ENCODE data around the gene SERPING1.

SERPING1 gene

DNA sequence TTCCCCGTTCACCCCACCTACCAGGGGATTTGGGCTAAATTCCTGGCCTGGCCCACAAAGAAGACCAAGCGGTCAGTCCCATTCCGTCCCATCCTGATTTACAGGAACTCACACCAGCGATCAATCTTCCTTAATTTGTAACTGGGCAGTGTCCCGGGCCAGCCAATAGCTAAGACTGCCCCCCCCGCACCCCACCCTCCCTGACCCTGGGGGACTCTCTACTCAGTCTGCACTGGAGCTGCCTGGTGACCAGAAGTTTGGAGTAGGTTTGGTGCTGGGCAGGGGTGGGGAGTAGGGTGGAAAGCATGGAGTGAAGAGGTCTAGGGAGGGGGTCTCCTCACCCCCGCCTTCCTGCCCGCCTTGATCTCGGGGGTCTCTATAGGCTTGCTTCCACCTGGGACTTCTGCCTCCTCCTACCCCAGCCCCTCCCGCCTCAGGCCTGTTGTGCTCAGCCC lies at the start of gene SERPING1:
SERPING1 (plus strand) TSS at position 225 of the 455 bp plus-strand sequence. CDS start 586 bp downstream, outside the sequence.
- no peak for DNase-seq (ENCODE audit: low read depth in 3 of 3, low spot score in 1 of 3)

DNA sequence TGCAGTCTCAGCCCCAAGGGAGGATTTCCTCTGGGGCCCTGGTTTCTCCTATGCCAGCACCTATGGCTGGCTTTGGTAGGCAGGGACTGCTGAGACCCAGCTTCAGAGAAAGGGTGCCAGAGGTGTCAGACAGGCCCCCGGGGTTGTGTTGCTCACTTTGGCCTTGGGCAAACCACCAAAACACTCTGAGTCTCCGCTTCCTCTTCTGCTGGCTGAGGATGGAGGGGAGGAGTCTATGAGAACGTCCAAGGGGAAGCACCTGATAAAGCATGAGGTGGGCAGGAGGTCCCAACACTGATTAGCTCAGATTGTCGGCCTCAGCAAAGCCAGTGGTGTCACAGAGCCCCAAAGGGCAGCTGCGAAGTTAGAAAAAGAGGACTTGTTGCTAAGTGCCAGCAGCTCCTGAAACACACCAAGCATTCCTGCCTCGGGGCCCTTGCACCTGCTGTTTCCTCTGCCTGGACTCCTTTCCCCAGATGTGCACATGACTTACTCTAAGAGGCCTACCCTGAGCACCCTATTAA lies 49.6 kb upstream of the SERPING1 start:
- DNase-seq (ENCODE audit: low read depth in 3 of 3, low spot score in 1 of 3), result no peak

DNA sequence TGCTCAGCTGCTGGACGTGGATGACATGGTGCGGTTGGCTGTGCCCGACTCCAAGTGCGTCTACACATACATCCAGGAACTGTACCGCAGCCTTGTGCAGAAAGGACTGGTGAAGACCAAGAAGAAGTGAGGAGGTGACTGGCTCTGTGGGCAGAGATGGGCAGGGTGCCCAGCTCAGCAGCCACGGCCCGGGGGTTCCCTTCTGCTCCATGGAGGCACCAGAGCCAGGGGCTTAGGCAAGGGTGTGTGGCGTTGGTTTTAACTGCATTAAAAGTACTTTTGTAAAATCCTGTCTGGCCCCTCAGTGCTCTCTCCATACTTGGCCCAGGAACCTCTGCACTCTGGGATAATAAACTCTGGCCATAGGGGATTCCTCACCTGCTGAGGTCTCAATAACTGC lies 47.5 kb upstream of the SERPING1 start:
- no peak for DNase-seq (ENCODE audit: low read depth in 3 of 3, low spot score in 1 of 3)

DNA sequence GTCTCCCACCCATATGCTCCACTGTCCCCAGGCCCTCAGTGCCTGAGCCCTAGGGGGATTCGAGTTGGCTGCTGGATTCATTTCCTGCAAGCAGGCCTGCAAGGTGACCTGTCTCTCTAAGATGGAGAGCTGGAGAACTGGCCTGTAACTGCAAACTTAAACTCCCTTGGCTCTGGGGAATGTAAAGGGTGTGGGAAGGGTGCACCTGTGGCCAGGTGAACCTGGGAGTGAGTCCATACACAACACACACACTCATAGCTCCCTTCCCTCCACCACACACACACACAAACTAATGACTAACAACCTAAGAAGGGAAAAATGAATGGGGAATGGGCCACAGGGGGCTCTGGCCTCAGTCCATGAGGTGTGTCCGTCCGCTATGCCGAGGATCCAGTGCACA lies 45.5 kb upstream of the SERPING1 start:
- DNase-seq (ENCODE audit: low read depth in 3 of 3, low spot score in 1 of 3), result no peak

DNA sequence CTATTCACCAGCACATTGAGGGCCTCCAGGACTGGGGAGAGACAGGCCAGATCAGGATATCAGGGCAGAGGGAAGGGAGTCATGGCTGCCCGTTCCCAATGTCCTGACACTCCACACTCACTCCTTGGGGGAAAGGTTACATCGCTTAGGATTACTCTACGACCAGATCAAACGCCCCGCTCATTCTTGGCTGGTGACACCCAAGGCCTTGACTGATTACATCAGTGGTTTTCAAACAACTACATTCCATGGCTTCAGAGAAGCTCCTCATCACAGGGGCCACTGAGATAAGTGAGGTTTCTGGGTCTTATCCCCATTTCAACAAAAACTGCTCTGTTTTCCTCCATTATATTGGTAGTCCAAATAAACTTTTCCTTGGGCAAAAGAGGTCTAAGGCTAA lies 45.0 kb upstream of the SERPING1 start:
- DNase-seq (ENCODE audit: low read depth in 3 of 3, low spot score in 1 of 3), result no peak

DNA sequence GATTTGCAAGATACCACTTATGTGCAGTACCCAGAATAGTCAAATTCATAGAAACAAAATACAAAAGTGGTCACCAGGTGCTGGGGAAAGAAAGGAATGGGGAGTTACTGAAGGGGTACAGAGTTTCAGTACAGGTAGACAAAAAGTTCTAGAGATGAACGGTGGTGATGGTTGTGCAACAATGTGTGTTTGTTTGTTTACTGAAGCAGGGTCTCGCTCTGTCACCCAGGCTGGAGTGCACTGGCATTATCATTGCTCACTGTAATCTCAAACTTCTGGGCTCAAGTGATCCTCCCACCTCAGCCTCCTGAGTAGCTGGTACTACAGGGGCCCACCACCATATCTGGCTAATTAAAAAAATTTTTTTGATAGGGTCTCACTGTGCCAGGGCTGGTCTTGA lies 42.1 kb upstream of the SERPING1 start:
- DNase-seq (ENCODE audit: low read depth in 3 of 3, low spot score in 1 of 3), result no peak

DNA sequence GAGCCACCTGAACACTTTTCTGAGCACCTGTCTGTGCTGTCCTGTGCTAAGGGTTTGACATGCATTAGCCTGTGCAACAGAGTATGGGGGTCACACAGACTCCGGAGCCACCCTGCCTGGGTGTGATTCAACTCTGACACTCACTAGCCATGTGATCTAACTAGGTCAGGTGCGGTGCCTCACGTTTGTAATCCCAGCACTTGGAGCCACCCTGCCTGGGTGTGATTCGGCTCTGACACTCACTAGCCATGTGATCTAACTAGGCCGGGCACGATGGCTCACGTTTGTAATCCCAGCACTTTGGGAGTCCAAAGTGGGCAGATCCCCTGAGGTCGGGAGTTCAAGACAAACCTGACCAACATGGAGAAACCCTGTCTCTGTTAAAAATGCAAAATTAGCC lies 41.4 kb upstream of the SERPING1 start:
- DNase-seq (ENCODE audit: low read depth in 3 of 3, low spot score in 1 of 3), result no peak

DNA sequence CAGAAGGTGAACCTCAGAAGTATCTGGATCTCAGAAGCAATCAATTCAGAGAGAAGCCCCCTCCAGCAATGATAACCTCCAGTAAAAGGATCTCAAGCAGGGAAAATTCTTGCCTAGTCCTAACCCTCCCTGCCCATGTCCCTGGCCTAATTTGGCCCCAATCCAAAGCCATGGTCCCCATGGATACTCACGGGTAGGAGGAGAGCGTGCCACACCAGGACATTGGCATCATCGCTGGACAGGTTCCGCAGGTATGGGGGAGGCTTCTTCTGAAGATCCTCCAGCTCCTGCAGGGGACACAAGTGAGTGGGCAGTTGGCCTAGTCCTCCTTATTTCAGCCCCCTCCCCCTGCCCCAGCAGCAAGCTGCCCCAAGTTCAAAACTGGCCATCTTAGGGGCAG lies 37.3 kb upstream of the SERPING1 start:
- DNase-seq (ENCODE audit: low read depth in 3 of 3, low spot score in 1 of 3), result no peak

DNA sequence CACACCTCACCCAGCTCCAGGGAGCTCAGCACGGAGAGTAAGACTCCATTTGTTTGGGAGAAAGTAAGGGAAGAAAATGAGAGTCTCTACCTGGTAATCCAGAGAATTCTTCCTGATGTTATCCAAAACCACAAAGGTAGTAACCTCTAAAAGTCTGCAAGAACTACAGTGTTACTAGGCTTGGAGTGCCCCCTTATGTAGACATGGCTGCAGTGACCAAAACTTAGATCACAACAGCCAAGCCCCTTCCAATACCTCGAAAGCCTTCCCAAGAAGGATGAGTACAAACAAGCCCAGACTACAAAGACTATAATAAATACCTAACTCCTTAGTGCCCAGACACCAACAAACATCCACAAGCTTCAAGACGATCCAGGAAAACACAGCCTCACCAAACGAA lies 34.9 kb upstream of the SERPING1 start:
- DNase-seq (ENCODE audit: low read depth in 3 of 3, low spot score in 1 of 3), result no peak

DNA sequence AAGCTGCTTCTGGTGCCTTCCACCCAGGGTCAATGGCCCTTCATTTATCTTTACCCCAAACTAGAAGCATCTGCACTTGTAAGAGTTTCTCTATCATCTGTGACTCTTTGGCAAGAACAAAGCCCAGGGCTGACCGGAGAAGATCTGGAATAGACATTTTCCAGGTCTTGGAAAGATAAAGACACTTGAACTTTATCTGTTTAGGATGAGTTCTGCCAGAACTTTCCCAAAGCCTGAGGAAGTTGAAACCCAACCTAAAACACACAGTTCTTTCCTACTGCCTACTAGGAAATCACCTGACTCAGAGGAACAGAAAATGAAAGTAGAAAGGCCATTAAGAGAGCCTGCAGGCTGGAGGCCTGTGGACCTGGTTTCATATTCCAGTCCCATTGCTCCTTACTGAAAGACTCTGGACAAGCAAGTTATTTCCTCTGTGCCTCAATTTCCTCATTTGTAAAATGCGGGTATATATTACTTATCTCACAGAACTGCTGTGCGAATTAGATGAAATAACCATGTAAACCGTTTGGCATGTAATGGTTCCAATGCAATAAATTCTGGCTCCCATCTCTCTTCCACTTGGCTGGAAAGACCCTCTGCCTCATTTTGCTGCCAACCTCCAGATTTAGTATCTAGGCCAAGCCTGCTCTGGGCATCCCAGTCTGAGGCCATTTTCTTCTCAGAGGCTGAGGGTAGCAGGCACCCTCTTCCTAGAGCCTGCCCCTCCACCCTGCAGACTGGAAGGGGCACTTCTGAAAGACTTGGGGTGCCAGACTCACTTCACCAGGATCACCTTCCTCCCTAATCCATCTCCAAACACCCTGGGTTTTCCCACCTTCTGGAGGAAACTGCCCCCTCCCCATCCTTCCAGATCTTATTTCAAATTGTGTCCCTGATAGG lies 31.2 kb upstream of the SERPING1 start:
- no peak for DNase-seq (ENCODE audit: low read depth in 3 of 3, low spot score in 1 of 3)

DNA sequence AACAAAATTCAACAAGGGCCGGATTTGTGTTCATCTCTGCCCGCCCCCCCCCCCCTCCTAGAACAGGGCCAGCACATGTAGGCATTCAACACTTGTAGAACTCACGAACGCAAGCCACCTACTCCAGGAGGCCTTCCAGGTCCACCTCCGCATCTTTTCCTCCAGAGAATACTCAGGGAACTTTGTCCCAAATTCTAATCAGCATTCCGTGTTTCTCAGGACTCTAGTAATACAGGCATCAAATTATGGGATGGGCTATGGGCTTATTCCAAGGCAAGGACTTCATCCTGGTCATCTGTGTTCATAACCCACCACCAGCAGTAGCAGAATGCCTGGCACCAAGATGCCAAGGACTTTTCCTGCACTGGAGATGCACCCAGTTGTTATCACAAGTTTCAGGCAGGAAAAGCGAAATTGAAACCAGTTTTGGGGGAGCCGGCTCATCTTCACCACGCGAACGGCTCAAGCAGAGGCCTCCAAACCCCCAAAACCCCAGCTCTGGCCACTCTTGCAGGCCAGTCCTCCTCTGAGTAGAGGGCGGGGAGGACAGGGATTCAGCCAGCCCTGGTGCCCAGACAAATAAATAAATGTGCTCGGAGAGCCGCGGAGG lies 30.5 kb upstream of the SERPING1 start:
- no peak for DNase-seq (ENCODE audit: low read depth in 3 of 3, low spot score in 1 of 3)

DNA sequence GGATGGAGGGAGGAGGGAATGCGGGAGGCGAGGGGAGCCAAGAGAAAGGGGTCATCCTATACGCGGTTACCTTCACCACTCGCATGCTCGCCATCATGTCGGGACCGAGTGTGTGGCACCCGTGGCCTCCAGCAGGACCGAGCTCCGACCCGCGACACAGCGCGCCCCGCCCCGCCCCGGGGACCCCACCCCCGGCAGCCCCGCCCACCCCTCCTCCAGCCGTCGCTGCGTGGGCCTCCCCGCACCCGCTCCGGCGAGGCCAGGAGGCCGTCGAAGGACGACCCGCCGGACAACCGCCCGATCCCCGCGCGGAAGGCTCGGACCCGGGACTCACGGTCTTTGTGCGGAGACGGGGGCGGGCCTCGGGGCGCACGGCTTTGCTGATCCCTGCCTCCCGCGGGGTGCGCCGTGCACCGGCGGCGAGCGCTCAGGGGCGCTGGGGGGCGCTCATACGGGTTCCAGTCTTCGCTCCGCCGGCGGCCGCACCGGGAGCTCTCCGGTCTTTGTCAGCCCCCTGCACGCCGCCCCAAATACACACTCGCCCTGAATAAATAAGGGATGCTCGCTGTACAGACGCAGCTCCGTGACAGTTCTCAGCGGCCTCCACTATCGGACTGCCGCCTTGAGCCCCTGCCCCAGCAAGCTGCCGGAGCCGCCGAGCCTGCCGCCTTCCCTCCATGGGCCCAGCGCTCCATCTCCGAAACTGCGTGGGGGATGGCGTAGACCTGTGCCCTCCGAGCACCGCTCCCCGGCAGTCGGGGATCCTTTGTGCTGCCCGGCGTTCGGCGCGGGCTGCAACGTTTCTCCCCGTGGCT lies 29.8 kb upstream of the SERPING1 start, which contains the start of gene UBE2L6:
UBE2L6 (minus strand) TSS at position 158 of the 815 bp plus-strand sequence; CDS start at position 97, 61 bp downstream.
- DNase-seq (ENCODE audit: low read depth in 3 of 3, low spot score in 1 of 3), result peak; percentile 38 to 58 (median 49)

DNA sequence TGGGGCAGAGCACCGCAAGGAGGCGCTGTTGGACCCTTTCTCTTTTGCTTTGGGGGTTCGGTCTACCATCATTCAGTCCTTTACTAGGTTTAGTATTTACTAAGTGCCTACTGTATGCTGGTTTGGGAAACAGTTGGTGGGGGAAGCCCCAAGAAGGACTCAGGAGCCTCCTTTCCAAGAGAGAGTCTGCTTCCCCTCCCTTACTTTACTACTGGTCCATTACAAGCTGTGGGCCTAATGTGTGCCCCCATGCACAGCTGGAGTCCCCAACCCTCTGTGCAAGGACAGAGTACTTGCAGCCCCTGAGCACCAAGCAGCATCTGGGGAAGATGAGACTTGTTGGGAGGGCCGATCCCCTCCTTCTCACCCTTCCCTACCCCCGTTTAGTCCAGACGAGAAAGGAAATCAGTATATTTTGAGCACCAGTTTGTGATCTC lies 29.1 kb upstream of the SERPING1 start:
- peak in 2 of 3 donors; percentile 75 to 89 for DNase-seq (ENCODE audit: low read depth in 3 of 3, low spot score in 1 of 3)

DNA sequence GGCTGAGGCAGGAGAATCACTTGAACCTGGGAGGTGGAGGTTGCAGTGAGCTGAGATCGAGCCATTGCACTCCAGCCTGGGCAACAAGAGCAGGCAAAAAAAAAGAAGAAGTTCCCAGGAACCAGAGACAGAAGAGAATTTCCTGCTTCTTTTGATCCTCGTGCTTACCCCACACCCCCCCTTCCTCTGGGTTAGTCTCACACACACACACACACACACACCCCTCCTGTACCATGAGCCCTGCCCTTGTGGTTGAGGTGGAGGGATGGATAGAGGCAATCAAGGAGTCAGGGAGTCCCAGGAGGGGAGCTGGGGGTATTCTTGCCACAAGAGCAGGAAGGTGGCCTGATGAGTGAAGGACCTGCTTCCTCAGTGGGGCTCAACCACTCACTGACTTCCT lies 25.9 kb upstream of the SERPING1 start:
- DNase-seq (ENCODE audit: low read depth in 3 of 3, low spot score in 1 of 3), result no peak

DNA sequence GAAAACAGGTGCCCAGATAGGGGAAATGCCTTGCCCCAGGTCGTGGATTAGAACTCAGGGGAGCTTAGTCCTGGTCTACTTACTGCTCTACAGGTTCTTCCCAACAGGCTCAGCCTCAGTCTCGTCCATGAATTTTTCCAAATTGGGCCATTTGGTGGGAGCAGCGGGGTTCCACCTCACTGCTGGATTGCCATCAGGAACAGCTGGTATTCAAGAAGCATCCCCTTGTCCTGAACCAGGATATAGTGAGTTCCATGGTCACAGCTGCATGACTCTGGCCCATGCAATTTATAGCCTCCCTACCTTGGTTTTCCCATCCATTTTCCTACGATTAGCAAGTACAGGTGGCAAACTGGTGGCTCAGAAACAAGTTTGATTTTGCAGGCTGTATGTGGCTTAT lies 23.4 kb upstream of the SERPING1 start:
- DNase-seq (ENCODE audit: low read depth in 3 of 3, low spot score in 1 of 3), result no peak

DNA sequence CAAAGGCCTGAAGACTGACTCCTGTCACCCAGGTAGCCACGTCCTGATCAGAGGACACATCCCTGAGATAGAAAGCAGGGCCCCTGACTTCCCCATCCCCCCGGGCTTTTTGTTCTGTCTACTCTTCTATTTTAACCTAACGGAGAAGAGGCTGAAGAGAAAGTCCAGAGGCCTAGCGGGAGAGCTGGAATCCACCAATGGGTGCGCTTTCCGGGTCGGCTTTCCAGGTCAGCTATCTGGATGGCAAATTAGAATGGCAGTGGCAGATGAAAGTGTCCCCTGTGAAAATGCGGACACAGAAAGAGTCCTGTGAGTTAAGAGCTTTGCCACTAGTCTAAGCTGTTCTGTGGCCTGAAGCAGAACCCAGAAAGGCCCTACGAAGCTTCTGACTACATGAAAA lies 13.1 kb upstream of the SERPING1 start:
- no peak for DNase-seq (ENCODE audit: low read depth in 3 of 3, low spot score in 1 of 3)

DNA sequence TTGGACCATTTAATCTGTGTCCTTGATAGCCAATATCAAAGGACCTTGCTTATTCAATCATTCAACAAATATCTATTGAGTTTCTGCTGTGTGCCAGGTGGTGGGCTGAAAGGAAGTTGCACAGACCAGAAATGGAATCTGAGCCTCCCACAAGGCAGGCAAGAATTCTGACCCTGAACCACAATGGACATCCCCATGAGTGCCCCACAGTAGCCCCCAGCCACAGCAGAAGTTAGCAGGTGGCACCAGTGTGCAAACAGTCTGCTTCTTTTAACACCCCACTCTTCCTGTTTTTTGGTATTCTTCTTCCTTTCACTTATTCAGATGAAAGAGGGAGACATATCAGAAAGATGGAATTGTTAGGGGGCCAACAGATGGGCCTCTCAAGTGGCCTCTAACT lies 12.2 kb upstream of the SERPING1 start:
- DNase-seq (ENCODE audit: low read depth in 3 of 3, low spot score in 1 of 3), result no peak

DNA sequence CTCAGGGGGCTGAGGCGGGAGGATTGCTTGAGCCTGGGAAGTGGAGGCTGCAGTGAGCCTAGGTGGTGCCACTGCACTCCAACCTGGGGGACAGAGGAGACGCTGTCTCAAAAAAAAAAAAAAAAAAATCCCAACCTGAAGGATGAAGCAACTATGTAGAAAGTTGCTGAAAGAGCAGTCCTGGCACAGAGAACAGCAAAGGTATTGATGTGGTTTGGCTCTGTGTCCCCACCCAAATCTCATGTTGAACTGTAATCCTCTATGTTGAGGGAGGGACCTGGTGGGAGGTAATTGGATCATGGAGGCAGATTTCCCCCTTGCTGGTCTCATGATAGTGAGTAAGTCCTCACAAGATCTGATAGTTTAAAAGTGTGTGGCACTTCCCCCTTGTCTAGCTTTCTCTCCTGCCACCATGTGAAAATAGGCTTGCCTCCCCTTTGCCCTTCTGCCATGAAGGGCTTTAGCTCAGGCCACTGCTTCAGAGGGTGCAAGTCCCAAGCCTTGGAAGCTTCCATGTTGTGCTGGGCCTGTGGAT lies 10.7 kb upstream of the SERPING1 start:
- no peak for DNase-seq (ENCODE audit: low read depth in 3 of 3, low spot score in 1 of 3)

DNA sequence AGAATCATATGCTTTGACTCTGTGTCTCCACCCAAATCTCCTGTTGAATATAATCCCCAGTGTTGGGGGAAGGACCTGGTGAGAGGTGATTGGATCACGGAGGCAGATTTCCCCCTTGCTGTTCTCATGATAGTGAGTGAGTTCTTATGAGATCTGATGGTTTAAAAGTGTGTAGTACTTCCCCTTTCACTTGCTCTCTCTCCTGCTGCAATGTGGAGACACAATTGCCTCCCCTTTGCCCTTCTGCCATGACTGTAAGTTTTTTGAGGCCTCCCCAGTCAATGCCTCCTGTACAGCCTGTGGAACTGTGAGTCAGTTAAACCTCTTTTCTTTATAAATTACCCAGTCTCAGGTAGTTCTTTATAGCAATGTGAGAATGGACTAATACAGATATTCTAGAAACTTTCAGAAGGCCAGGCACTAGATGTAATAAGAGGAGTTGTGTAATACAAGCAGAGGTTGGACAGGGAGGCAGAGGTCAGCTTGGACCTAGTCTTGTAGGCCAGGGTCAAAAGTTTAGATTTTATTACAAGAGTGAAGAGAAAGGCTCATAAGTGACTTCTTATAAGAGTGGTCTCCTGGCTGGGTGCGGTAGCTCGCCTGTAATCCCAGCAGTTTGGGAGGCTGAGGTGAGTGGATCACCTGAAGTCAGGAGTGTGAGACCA lies 9.3 kb upstream of the SERPING1 start:
- DNase-seq (ENCODE audit: low read depth in 3 of 3, low spot score in 1 of 3), result no peak

DNA sequence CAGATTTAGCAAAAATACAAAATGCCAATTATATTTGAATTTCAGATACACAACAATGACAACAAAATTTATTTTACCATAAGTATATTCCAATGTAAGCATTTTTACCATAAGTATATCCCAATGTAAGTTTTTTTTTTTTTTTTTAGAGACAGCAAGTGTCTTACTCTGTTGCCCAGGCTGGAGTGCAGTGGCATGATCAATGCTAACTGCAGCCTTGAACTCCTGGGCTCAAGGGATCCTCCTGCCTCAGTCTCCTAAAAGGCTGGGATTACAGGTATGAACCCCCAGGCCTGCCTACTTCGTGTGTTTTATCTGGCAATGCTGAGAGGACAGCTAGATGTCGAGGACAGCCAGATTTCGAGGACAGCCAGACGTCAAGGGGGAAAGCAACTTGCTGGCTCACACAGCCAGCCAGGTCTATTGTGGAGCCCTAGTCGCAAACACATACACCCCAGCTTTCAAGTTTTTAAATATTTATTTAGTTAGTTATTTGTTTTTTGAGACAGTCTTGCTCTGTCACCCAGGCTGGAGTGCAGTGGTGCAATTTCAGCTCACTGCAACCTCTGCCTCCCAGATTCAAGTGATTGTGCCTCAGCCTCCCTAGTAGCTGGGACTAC lies 1.1 kb upstream of the SERPING1 start:
- no peak for DNase-seq (ENCODE audit: low read depth in 3 of 3, low spot score in 1 of 3)
